PC-9 (cell line): ENCODE results near the gene CHRNG. TPM values are rescaled to one million over a fixed set of nuclear protein-coding genes. Genes with fewer than 3 reads are reported as not detected.

Experiments
- BruUV-seq: library from RNA; stranded (reverse); fragments of 400-500 nt; replicated peaks from 2 replicates; lab custom pipeline; 2021; lab: Mats Ljungman, UMichigan
- CTCF ChIA-PET: fragments of 300-600 bp; sonication (Branson Sonifier 250); formaldehyde crosslinking; loops from one replicate; lab custom pipeline; 2022; ENCODE audit warnings: antibody characterized with exemption; lab: Charles Lee
- POLR2A ChIA-PET: fragments of 300-600 bp; sonication (Branson Sonifier 250); formaldehyde crosslinking; loops from one replicate; lab custom pipeline; 2022; ENCODE audit warnings: antibody characterized with exemption; ENCODE audit not compliant: unreplicated experiment; lab: Charles Lee
- DNase-seq, 2 experiments: peaks; one replicate each; pipeline versions ENCODE4 v3.0.0 to v3.0.0-alpha.2; 2015 to 2022; ENCODE audit warnings: mixed read lengths in 1 of 2
- H2AFZ ChIP-seq: fragments of 200-600 bp; sonication (generic); 2 replicates; pipeline ENCODE4 v1.8.1; 2017; ENCODE audit warnings: antibody characterized with exemption
- H3F3A ChIP-seq: fragments of 200-600 bp; sonication (generic); 2 replicates; pipeline ENCODE4 v1.8.1; 2017; ENCODE audit warnings: antibody characterized with exemption, mild to moderate bottlenecking, low read depth; ENCODE audit not compliant: insufficient read depth
- H3K27ac ChIP-seq: fragments of 200-600 bp; sonication (generic); 2 replicates; pipeline ENCODE4 v1.6.1; 2016; ENCODE audit warnings: mixed run types
- H3K27me3 ChIP-seq: fragments of 200-600 bp; sonication (generic); 2 replicates; pipeline ENCODE4 v1.6.1; 2016; ENCODE audit warnings: low read depth, mixed run types; ENCODE audit not compliant: insufficient read depth
- H3K36me3 ChIP-seq: fragments of 200-600 bp; sonication (generic); 2 replicates; pipeline ENCODE4 v1.6.1; 2016; ENCODE audit warnings: low read depth, mixed run types
- H3K4me1 ChIP-seq: fragments of 200-600 bp; sonication (generic); replicated peaks from 2 replicates; pipeline ENCODE4 v1.6.1; 2016; ENCODE audit warnings: mixed run types; ENCODE audit not compliant: insufficient read depth
- H3K4me2 ChIP-seq: fragments of 200-600 bp; sonication (generic); 2 replicates; pipeline ENCODE4 v1.6.1; 2017; ENCODE audit warnings: mixed run types
- H3K4me3 ChIP-seq: fragments of 200-600 bp; sonication (generic); 2 replicates; pipeline ENCODE4 v1.6.1; 2016; ENCODE audit warnings: mixed run types
- H3K79me2 ChIP-seq: fragments of 200-600 bp; sonication (generic); 2 replicates; pipeline ENCODE4 v1.6.1; 2017; ENCODE audit warnings: low read depth, mixed run types
- H3K9me2 ChIP-seq: fragments of 200-600 bp; sonication (generic); 2 replicates; pipeline ENCODE4 v1.8.1; 2017; ENCODE audit warnings: mild to moderate bottlenecking; ENCODE audit not compliant: insufficient read depth
- H3K9me3 ChIP-seq: fragments of 200-600 bp; sonication (generic); 2 replicates; pipeline ENCODE4 v1.8.1; 2016; ENCODE audit warnings: low read depth; ENCODE audit not compliant: insufficient read depth
- H4K20me1 ChIP-seq: fragments of 200-600 bp; sonication (generic); 2 replicates; pipeline ENCODE4 v1.8.1; 2017; ENCODE audit not compliant: insufficient read depth
- EZH2 ChIP-seq: fragments of 200-600 bp; sonication (generic); IDR thresholded peaks from 2 replicates; pipeline ENCODE4 v1.8.0; 2017; ENCODE audit warnings: antibody characterized with exemption, low read depth
- intact Hi-C: fragments of 100-400 bp; cut with micrococcal nuclease; formaldehyde crosslinking; loops from one replicate; pipeline ENCODE4 v1.10.0; 2022; ENCODE audit not compliant: unreplicated experiment
- total RNA-seq: library from RNA; stranded (reverse); gene quantifications from 2 replicates; pipeline ENCODE4 v1.2.3, GENCODE V29; 2021
- TF ChIP-seq, protein P1 (sequence below): fragments of 200-600 bp; sonication (generic); conservative IDR thresholded peaks from 2 replicates; pipeline ENCODE4 v1.6.1; 2017; ENCODE audit warnings: mixed run types, antibody characterized with exemption, mild to moderate bottlenecking, moderate library complexity

Gene CHRNG
- total RNA-seq, 1 experiment from 2014 or later: not detected

DNA sequence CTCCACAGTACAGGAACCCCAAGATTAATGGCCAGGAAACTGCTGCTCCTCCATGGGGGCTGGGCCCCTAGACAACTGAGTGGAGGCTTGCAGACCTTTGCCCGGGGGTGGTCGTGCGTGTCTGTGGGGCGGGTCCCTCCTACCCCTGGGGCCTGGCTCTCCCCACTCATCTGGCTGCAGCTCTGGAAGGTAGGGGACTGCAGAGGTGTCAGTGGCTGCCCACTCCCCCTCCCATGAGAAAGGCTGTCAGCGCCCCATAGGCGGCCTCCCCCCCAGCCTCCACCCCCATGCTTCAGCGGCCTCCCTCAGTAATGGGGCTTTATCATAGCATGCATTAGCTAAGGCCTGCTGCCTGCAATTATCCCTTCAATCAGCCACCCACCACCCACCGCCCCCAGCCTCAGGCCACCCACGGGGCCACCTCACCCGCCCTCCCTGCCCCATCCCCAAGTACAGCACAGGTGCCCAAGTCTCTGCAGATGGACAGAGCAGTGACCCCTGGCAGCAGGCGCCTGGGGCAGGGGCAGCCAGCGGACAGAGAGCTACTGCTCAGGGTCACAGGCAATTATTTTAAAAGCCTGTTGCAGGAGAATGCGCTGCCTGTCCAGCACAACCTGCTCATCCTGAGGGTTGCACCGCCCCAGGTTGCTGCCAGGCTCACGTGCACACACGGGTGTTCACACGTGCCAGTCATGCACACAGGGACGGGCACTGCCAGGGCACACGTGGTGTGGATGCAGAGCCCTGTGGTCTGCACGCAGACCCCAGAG lies 42.8 kb upstream of the CHRNG start:
- ChIA-PET POLR2A (no interaction called here), CTCF (no interaction called here)
- no peaks in the 10 kb centered on the region for H3K9me2 ChIP-seq
- H3K27me3 ChIP-seq: peaks cover 26% of the 10 kb centered on the region
- H3K27ac ChIP-seq: no peak overlapping the region
- intact Hi-C loops: no loop called here
- no peaks in the 10 kb centered on the region for H3K4me1 ChIP-seq
- DNase-seq: no peak
- H4K20me1 ChIP-seq: no peaks in the 10 kb centered on the region
- no peak overlapping the region for H3K4me3 ChIP-seq
- no peak for TF ChIP-seq EZH2
- TF ChIP-seq, protein P1, sequence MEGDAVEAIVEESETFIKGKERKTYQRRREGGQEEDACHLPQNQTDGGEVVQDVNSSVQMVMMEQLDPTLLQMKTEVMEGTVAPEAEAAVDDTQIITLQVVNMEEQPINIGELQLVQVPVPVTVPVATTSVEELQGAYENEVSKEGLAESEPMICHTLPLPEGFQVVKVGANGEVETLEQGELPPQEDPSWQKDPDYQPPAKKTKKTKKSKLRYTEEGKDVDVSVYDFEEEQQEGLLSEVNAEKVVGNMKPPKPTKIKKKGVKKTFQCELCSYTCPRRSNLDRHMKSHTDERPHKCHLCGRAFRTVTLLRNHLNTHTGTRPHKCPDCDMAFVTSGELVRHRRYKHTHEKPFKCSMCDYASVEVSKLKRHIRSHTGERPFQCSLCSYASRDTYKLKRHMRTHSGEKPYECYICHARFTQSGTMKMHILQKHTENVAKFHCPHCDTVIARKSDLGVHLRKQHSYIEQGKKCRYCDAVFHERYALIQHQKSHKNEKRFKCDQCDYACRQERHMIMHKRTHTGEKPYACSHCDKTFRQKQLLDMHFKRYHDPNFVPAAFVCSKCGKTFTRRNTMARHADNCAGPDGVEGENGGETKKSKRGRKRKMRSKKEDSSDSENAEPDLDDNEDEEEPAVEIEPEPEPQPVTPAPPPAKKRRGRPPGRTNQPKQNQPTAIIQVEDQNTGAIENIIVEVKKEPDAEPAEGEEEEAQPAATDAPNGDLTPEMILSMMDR: no peak
- no peaks in the 10 kb centered on the region for H3F3A ChIP-seq
- BruUV-seq: no TSS peak
- no peak overlapping the region for H2AFZ ChIP-seq
- H3K79me2 ChIP-seq: no peaks in the 10 kb centered on the region
- no peak overlapping the region for H3K4me2 ChIP-seq
- H3K36me3 ChIP-seq: no peaks in the 10 kb centered on the region
- no peaks in the 10 kb centered on the region for H3K9me3 ChIP-seq

DNA sequence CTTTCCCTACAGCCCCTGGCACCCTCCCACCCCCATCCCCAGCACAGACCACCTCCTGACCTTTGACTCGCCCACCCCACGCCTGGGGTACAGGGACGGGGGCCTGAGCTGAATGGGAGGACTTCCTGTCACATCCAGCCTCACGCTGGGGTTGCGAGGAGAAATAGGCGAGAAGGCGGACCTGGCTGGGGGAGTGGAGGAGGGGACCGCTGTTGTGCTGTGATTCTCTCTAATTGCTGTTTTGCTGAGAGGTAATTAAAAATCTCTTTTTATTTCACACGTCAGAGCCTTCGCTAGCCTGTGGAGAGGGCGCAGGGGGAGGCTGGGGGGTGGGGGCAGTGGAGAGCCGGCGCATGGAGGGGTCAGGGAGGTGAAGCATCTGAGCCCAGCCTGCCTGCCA lies 42.1 kb upstream of the CHRNG start:
- Histone ChIP-seq H3K27ac (no peak overlapping the region), H3K79me2 (no peaks in the 10 kb centered on the region), H3K27me3 (peaks cover 27% of the 10 kb centered on the region), H2AFZ (no peak overlapping the region), H3F3A (no peaks in the 10 kb centered on the region), H3K4me3 (no peak overlapping the region), H3K4me1 (no peaks in the 10 kb centered on the region), H4K20me1 (no peaks in the 10 kb centered on the region), H3K9me3 (no peaks in the 10 kb centered on the region), H3K4me2 (no peak overlapping the region), H3K9me2 (no peaks in the 10 kb centered on the region), H3K36me3 (no peaks in the 10 kb centered on the region)
- CTCF ChIA-PET: interaction anchor here (0.6 kb wide), 1 partner anchor 597 kb away, joined by 3 read pairs; no protein-coding TSS in a partner anchor
- POLR2A ChIA-PET: no interaction called here
- DNase-seq: no peak
- intact Hi-C loops: no loop called here
- TF ChIP-seq, protein P1: no peak
- no peak for TF ChIP-seq EZH2
- BruUV-seq: no TSS peak

DNA sequence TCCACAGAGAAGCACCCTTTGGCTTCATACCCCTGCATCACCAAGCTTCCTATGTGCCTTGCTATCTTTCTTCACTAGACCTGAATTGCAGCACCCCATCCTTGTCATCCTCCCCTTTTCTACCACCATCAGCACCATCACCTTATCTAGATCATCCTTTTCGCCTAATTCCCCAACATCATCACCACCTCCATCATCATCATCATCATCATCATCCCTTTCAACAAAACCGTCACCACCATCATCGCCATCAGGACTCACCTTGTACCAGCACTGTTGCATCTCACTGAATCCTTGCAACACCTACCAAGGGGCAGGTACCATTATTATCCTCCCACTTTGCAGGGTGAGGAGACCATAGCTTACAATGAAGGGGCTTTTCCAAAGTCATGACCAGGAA lies 41.0 kb upstream of the CHRNG start:
- ChIA-PET CTCF (no interaction called here), POLR2A (interaction anchor here (0.6 kb wide), 1 partner anchor 32 kb away, joined by 6 read pairs; no protein-coding TSS in a partner anchor)
- BruUV-seq: no TSS peak
- Histone ChIP-seq H3K79me2 (no peaks in the 10 kb centered on the region), H4K20me1 (no peaks in the 10 kb centered on the region), H3K36me3 (no peaks in the 10 kb centered on the region), H3F3A (no peaks in the 10 kb centered on the region), H3K27ac (no peak overlapping the region), H3K9me3 (no peaks in the 10 kb centered on the region), H3K4me2 (no peak overlapping the region), H3K4me1 (no peaks in the 10 kb centered on the region), H3K9me2 (no peaks in the 10 kb centered on the region), H2AFZ (no peak overlapping the region), H3K27me3 (peaks cover 35% of the 10 kb centered on the region), H3K4me3 (no peak overlapping the region)
- intact Hi-C loops: no loop called here
- DNase-seq: no peak
- TF ChIP-seq, protein P1: no peak
- no peak for TF ChIP-seq EZH2
